Kidney (tissue), 14 donors: ENCODE results near the gene NISCH. TPM values are rescaled to one million over a fixed set of nuclear protein-coding genes. Genes with fewer than 3 reads are reported as not detected.
A peak's percentile ranks its signal among the peaks of the same experiment; 100 is the strongest.

Experiments used
- DNase-seq, 5 donors: peaks; one replicate each; pipeline ENCODE4 v3.0.0-alpha.2; 2013 to 2020
- FAIRE-seq: peaks from 2 replicates; lab custom pipeline; 2012; peaks lifted over from hg19 to GRCh38; lab: Jason Lieb, UNC
- H3K27ac ChIP-seq, 2 donors: one replicate each; pipeline ENCODE4 v1.7.0; 2013; ENCODE audit warnings: low read depth in 2 of 2, low read length in 2 of 2, inconsistent platforms in 1 of 2
- H3K27me3 ChIP-seq: one replicate; pipeline ENCODE4 v1.7.1; 2013; ENCODE audit warnings: low read length, inconsistent platforms; ENCODE audit not compliant: control insufficient read depth, insufficient read depth
- H3K36me3 ChIP-seq, 3 donors: one replicate each; pipeline versions ENCODE4 v1.7.0 to v1.7.1; 2013; ENCODE audit warnings: low read length in 3 of 3, control low read depth in 1 of 3, inconsistent platforms in 1 of 3; ENCODE audit not compliant: insufficient read depth in 3 of 3, control insufficient read depth in 2 of 3
- H3K4me1 ChIP-seq, 3 donors: one replicate each; pipeline versions ENCODE4 v1.7.0 to v1.7.1; 2013; ENCODE audit warnings: low read length in 3 of 3, inconsistent platforms in 1 of 3, low read depth in 1 of 3; ENCODE audit not compliant: control insufficient read depth in 2 of 3, insufficient read depth in 2 of 3
- H3K4me3 ChIP-seq, 3 donors: one replicate each; pipeline versions ENCODE4 v1.7.0 to v1.8.1; 2013; ENCODE audit warnings: low read length in 3 of 3, control low read depth in 1 of 3, inconsistent platforms in 1 of 3
- H3K9ac ChIP-seq, 3 donors: one replicate each; pipeline versions ENCODE4 v1.7.0 to v1.7.1; 2013; ENCODE audit warnings: low read length in 3 of 3, control low read depth in 1 of 3, inconsistent platforms in 1 of 3
- H3K9me3 ChIP-seq, 3 donors: one replicate each; pipeline versions ENCODE4 v1.7.0 to v1.7.1; 2013; ENCODE audit warnings: low read length in 3 of 3, control low read depth in 1 of 3, inconsistent platforms in 1 of 3; ENCODE audit not compliant: control insufficient read depth in 2 of 3, insufficient read depth in 1 of 3
- CTCF ChIP-seq: IDR thresholded peaks from 3 replicates; pipeline ENCODE4 v1.5.1; 2012; ENCODE audit warnings: mild to moderate bottlenecking, moderate library complexity, borderline replicate concordance; ENCODE audit not compliant: insufficient read depth; ENCODE audit errors: extremely low read depth
- intact Hi-C: fragments of 100-400 bp; cut with DNase I; formaldehyde crosslinking; loops from one replicate; pipeline ENCODE4 v1.11.1; 2022
- polyA plus RNA-seq: library from polyadenylated mRNA; stranded (reverse); fragments of 350-450 nt; fragmentation: Illumina TruSeq; extraction: RNeasy Lipid Tissue Mini Kit (QIAGEN cat#74804); gene quantifications from one replicate; pipeline ENCODE4 v1.2.3, GENCODE V29; 2014; ENCODE audit warnings: low read depth, low replicate concordance; ENCODE audit not compliant: insufficient read depth
- total RNA-seq: library from RNA; stranded (reverse); fragmentation: NEBNext Ultra II Directional; extraction: Animal tissue kit (Norgen Biotek cat#: 25700); gene quantifications from one replicate; pipeline ENCODE4 v1.2.1, GENCODE V29; 2021
- donor health status: control.
- donor health status: control.
- donor health status: control.
- donor health status: control.
- donor health status: control.
- donor health status: DM: yes; HTN: yes; CAD: no.
- donor health status: Normal renal cell carcinoma (clear cell type).

NISCH gene
- total and polyA plus RNA-seq, 2 donors from 2014 or later, result 36.1 to 98.7 TPM

GRCh38 chr3:52458031-52458760, 2.8 kb downstream of the NISCH start:
- Histone ChIP-seq H3K27ac (no peak overlapping the region), H3K4me1 (peaks cover 0 to 22% (median 17%) of the 10 kb centered on the region in 3 donors), H3K36me3 (peaks cover 14 to 29% (median 14%) of the 10 kb centered on the region in 3 donors), H3K9ac (no peak overlapping the region), H3K9me3 (no peaks in the 10 kb centered on the region), H3K27me3 (no peaks in the 10 kb centered on the region), H3K4me3 (no peak overlapping the region)
- FAIRE-seq (no peak), DNase-seq (no peak)
- no peak for TF ChIP-seq CTCF
- intact Hi-C loops, result no loop called here

- H3K27me3 ChIP-seq, result no peaks in the 10 kb centered on the region
- H3K9me3 ChIP-seq, result no peaks in the 10 kb centered on the region
- no peak overlapping the region for H3K4me3 ChIP-seq
- intact Hi-C loops, result no loop called here
- H3K4me1 ChIP-seq, result peaks cover 0 to 22% (median 17%) of the 10 kb centered on the region in 3 donors
- H3K9ac ChIP-seq, result no peak overlapping the region
- TF ChIP-seq CTCF, result no peak
- no peak for DNase-seq
- FAIRE-seq, result no peak
- no peak overlapping the region for H3K27ac ChIP-seq
- H3K36me3 ChIP-seq, result peaks cover 14 to 29% (median 14%) of the 10 kb centered on the region in 3 donors
Measured at GRCh38 chr3:52458770-52459545, 3.6 kb downstream of the NISCH start.

GRCh38 chr3:52461874-52462273, 6.5 kb downstream of the NISCH start:
- Histone ChIP-seq H3K27ac (no peak overlapping the region), H3K9ac (no peak overlapping the region), H3K36me3 (peaks cover 14 to 29% (median 14%) of the 10 kb centered on the region in 3 donors), H3K4me1 (peaks cover 0 to 4% (median 2%) of the 10 kb centered on the region in 3 donors), H3K9me3 (no peaks in the 10 kb centered on the region), H3K4me3 (no peak overlapping the region), H3K27me3 (no peaks in the 10 kb centered on the region)
- DNase-seq (peak in 1 of 5 donors; percentile 37), FAIRE-seq (no peak)
- intact Hi-C loops, result no loop called here
- TF ChIP-seq CTCF, result no peak
